Measurements from ENCODE around the gene GEMIN4.
A peak's percentile ranks its signal among the peaks of the same experiment; 100 is the strongest.
"Not testable (repeated sequence)": the region's sequence is repeated elsewhere in the genome, so short reads cannot be mapped to it uniquely, and the experiment has no call there.

GEMIN4 gene

GRCh38 chr17:752002-752619, at the start of gene GEMIN4:
TSS of gene GEMIN4 (minus strand) at chr17:752264. CDS start at chr17:752142, 122 bp downstream.
- peak; percentile 91 for DNase-seq

DNA sequence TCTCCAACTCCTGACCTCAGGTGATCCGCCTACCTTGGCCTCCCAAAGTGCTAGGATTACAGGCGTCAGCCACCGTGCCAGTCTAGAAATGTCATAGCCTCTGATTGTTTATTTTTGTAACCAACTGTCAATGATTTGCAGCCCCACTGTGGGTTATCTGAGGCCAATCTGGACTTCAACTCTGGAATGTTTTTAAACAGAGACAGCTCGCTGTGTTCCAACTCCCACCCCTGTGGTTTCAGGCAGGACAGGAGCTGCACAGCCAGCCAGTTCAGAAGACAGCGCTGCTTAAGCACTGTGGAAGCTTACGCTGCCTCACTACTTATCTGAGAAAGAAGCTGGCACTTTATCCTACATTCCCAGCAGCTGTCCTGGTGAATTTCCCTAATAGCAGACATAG, 49.6 kb upstream of the GEMIN4 start:
- DNase-seq = no peak

DNA sequence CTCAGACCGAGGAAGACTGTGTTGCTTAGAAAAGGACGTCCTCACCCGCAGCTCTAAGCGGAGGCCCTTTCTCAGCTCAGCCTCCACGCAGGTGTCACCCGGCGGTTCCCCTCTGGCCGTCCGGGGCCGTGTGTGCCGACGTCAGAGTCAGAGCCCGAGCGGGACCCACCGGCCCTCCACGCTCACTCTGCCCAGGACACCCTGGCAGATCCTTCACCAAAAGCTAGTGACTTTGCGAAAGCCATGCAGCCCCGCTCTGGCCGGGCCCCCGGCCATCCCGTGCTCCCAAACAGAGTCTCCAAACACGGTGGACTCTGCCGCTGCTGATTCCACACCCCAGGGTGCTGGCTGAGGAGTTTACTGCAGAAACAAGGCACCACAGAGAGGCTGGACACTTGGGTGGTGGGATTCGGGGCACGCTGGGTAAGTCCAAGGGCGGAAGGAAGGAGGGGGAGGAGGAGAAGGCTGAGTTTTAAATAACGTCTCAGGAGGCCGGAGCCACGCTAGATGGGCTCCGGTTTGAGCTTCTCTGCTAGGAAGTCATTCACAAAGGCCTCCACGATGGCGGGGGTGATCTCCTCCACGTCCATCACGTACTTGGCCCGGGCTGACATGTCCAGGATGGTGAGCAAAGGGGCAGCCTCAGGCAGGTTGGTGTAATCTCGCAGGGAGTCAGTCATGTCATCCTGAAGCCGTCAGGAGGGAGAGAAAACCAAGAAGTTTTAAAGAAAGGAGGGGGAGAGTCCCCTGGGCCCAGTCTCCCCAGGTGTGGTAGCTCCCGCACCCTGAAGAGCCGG, 48.6 kb upstream of the GEMIN4 start:
- no peak for DNase-seq

GRCh38 chr17:799261-799660, 47.2 kb upstream of the GEMIN4 start:
- DNase-seq = no peak

- DNase-seq = no peak
Measured at GRCh38 chr17:798246-798645, 46.2 kb upstream of the GEMIN4 start.

GRCh38 chr17:797236-797840, 45.3 kb upstream of the GEMIN4 start:
- DNase-seq = no peak

- DNase-seq = no peak
Measured at GRCh38 chr17:796609-797008, 44.5 kb upstream of the GEMIN4 start.

GRCh38 chr17:795721-796120, 43.7 kb upstream of the GEMIN4 start:
- no peak for DNase-seq

DNA sequence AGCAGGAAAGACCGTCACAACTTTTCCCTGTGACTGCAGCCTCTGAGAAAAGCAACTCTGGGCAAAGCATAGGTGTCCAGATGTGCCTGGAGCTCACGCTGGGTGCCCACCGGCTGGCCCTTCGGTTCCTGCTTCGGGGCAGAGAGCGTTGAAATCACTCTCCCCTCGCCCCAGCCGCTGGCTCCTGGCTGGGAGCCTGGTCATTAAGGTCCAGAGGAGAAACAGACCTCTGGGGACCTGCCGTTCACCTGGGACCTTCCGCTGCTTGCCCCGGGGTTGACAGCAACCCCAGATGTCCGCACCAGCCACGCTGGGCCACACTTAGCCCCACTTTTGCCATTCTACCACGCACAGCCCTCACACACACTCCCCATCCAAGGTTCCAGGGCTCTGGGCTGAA, 43.2 kb upstream of the GEMIN4 start:
- DNase-seq = no peak

DNA sequence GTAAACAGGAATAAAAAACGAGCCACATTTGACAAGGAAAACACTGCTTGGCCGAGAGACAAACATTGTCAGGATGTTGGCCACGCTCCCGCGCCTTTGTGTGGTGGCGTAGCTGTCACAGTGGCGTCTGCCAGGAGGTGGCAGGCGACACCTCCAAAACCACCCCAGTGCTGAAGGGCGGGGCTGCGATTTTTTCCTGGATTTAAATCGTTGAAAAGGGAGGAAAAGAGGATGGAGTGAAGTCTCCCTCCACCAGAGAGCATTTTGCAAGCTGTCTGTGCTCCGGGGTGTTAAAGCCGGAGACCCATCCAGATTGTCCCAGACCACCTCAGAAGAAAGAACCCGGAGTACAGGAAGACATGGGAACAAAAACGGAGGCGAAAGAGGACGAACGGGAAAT, 42.8 kb upstream of the GEMIN4 start:
- peak; percentile 88 for DNase-seq

GRCh38 chr17:792277-792676, 40.2 kb upstream of the GEMIN4 start:
- no peak for DNase-seq

DNA sequence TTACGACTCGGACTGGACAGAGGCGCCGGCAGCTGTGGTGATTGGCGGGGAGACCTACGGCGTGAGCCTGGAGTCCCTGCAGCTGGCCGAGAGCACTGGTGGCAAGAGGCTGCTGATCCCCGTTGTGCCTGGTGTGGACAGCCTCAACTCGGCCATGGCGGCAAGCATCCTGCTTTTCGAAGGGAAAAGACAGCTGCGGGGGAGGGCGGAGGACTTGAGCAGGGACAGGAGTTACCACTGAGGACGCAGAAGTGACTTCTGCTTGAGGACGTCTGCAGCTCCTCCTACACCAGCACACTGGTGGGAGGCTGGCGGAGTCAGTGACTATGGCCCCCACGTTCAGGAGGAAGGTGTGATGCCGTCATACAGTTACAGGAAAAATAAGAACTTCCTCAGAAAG, 39.8 kb upstream of the GEMIN4 start:
- DNase-seq = no peak

DNA sequence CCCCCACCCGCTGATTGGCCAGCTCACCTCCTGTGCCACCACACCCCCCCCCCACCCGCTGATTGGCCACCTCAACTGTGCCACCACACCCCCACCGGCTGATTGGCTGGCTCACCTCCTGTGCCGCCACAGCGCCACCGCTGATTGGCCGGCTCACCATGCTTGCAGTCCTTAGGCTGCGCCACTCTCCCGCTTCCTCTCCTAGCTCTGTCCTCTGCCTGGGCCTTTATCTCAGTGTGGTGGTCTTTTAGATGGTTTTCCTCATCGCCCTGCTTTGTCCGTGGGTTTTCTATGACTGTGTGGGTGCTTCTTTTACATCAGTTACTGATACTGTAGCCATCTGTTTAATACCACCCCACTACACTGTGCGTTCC, 38.8 kb upstream of the GEMIN4 start:
- not testable (repeated sequence) for DNase-seq

DNA sequence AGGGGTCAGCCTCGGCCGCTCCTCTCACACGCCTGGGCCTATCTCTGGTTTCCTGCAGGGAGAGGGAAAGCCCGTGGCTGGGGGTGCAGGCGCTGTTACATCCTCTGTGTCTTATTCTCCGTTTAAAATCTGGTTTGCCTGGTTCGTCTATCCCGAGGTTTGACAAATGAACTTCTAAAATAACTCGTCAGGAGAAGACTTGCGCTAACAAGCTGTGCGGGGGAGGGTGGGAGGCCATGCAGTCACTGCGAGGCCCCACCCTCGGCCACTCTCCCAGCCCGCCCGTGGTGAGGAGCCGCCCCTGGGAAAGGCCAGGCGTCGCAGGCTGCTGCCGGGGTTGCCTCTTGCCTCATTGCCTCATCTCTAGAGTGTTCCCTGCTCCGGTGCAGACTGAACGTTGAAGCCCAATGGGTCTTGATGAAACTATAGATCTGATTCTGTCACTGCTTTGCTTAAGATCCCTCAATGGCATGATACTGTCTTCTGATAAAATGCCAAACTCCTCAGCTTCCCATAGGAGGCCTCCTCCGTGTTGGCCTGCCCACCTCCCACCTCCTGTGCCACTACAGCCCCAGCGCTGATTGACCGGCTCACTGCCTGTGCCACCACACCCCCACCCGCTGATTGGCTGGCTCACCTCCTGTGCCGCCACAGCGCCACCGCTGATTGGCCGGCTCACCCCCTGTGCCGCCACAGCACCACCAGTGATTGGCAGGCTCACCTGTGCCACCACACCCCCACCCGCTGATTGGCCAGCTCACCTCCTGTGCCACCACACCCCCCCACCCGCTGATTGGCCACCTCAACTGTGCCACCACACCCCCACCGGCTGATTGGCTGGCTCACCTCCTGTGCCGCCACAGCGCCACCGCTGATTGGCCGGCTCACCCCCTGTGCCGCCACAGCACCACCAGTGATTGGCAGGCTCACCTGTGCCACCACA, 38.1 kb upstream of the GEMIN4 start:
- DNase-seq = not testable (repeated sequence)

DNA sequence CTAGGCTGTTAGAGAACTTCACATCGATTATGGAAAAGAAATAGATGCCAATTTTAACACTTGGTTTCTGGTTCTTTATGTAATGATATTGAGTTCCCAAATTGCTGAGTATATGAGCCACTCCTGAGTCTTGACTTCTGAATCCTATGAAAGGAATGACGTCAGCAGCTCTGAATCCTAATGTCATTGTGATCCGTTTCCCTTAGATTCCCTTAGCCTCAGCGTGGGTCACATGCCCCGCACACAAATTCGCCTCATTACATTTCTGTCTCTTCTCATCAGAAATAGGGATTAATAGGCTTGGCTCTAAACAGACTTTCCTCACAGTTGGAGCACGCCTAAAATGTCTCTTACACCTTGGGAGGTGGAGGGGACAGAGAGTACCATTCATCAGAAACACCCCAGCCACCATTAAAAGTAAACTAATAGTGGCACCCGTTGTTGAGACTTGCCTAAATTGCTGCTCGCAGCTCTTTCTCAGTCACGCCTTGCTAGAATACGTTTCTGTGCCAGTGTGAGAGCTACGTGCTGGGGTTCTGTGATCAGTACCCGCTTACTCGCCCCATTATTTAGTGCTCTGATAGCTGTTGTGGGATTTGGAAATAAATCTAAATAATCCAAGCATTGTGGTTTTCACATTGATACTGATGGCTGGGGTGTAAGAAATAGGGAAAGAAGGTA, 37.2 kb upstream of the GEMIN4 start:
- no peak for DNase-seq

- DNase-seq = no peak
Measured at GRCh38 chr17:788551-788950, 36.5 kb upstream of the GEMIN4 start.

GRCh38 chr17:787641-788221, 35.7 kb upstream of the GEMIN4 start:
- no peak for DNase-seq

DNA sequence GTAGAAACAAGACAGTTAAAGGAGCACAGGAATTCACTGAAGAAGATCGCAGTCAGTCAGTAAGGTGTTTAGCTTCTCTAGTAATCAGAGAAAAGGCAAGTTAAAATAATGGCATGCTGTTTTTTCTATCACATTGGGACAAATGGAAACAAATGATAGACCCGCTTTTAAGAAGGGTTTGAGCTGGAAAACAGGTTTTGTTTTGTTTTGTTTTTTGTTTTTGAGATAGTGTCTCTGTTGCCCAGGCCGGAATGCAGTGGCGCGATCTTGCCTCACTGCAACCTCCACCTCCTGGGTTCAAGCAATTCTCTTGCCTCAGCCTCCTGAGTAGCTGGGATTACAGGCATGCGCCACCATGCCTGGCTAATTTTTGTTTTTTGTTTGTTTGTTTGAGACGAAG, 33.8 kb upstream of the GEMIN4 start:
- DNase-seq = not testable (repeated sequence)

DNA sequence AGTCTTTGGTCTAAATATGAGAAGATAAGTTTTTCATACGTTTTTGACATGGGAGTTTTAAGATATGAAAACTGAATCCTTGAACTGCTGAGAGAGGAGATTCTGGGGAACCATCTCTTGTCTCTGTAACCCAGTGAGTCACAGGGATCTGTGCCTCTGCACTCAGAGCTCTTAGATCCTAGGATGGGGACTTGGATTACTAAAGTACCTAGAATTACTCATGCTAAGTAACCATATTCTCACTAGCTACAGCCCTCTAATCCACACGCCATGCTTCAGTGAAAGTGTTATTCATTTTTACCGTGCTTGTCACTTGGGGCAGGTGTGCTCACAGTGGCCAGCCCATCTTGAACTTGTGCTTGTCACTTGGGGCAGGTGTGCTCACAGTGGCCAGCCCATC, 32.1 kb upstream of the GEMIN4 start:
- DNase-seq = no peak

DNA sequence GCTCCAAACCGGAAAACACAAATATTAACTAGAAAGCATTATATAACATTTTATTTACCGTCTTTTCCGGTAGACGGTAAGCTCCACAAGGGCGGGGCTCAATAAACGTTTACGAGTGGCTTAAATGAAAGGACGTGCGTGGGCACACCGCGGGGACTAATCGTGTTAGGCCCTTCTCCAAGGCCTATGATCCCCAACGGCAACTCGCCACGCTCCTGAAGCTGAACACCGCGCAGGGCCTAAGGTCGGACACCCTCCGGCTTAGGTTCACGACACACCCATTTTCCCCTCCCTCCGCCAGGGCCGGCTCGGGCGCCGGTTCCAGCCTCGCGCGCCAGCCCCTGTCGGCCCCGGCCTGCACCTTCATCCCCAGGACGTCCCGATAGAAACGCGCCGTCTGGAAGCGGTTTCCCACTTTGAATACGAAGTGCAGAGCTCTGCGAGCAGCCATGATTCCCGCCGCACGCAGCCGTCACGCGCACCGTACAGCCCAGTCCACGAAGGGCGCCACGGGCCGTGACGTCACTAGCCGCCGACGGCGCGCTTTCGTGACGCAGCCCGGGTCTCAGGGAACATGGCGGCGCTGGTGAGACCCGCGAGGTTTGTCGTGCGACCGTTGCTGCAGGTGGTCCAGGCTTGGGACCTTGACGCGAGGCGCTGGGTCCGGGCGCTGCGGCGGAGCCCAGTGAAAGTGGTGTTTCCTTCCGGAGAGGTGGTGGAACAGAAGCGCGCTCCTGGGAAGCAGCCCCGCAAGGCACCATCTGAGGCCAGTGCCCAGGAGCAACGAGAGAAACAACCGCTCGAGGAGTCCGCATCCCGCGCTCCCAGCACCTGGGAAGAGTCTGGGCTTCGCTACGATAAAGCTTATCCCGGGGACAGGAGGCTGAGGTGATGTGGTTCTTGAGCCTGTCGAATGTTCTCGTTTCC, 30.0 kb upstream of the GEMIN4 start, which contains the start of the genes GLOD4 and MRM3:
GLOD4 (minus strand) TSS at position 476 of the 927 bp plus-strand sequence; CDS start at position 451, 25 bp downstream.
MRM3 (plus strand) TSS at position 549 of the 927 bp plus-strand sequence; CDS start at position 575, 26 bp downstream.
- peak; percentile 93 for DNase-seq

GRCh38 chr17:778096-778495, 26.0 kb upstream of the GEMIN4 start:
- DNase-seq = no peak

All from midbrain (tissue), 1 donor.